GM12878 (cell line): Measurements from ENCODE around the gene NPDC1. TPM values are rescaled to one million over a fixed set of nuclear protein-coding genes. Genes with fewer than 3 reads are reported as not detected.

Source experiments
- ATAC-seq: fragments of 200-7000 bp; cut with Tn5 transposase; 3 replicates; pipeline ENCODE4 v1.9.1; 2020; ENCODE audit warnings: mild to moderate bottlenecking, moderate library complexity
- BruUV-seq: library from RNA; stranded (reverse); fragments of 400-500 nt; replicated peaks from 2 replicates; lab custom pipeline; 2021; lab: Mats Ljungman, UMichigan
- CTCF ChIA-PET: fragments of 300-600 bp; sonication (Branson Sonifier 250); formaldehyde crosslinking; extraction: SDS; loops from one replicate; lab custom pipeline; 2021; ENCODE audit warnings: inconsistent platforms; lab: Yijun Ruan, JAX
- POLR2A ChIA-PET: fragments of 350-600 bp; formaldehyde crosslinking; extraction: SDS; loops from one replicate; lab custom pipeline; 2021; ENCODE audit warnings: inconsistent platforms; lab: Charles Lee
- RAD21 ChIA-PET: fragments of 300-600 bp; sonication (Branson Sonifier 250); formaldehyde crosslinking; loops from one replicate; lab custom pipeline; 2023; ENCODE audit warnings: antibody characterized with exemption; ENCODE audit not compliant: unreplicated experiment; lab: Charles Lee
- SMC1A ChIA-PET: fragments of 300-600 bp; sonication (Branson Sonifier 250); formaldehyde crosslinking; loops from one replicate; lab custom pipeline; 2023; ENCODE audit not compliant: unreplicated experiment, uncharacterized antibody; lab: Charles Lee
- DNase-seq: peaks from one replicate; pipeline ENCODE4 v3.0.0-alpha.2; 2011; ENCODE audit warnings: low read depth, low spot score
- FAIRE-seq: peaks from 3 replicates; lab custom pipeline; 2011; peaks lifted over from hg19 to GRCh38; lab: Jason Lieb, UNC
- H2AFZ ChIP-seq: 2 replicates; pipeline ENCODE4 v1.6.0; 2011; ENCODE audit warnings: low read depth, low read length, control low read depth; ENCODE audit not compliant: control insufficient read depth
- H3K27ac ChIP-seq: 2 replicates; pipeline ENCODE4 v1.5.1; 2011; ENCODE audit warnings: control low read depth; ENCODE audit not compliant: control insufficient read depth, insufficient read depth
- H3K27me3 ChIP-seq, 2 experiments: replicated peaks in 1 of 2; 2 replicates each; pipeline versions ENCODE4 v1.6.0 to v1.6.1; 2011; ENCODE audit warnings: low read length in 1 of 2; ENCODE audit not compliant: control insufficient read depth in 2 of 2, insufficient read depth in 2 of 2
- H3K36me3 ChIP-seq, 2 experiments: 2 replicates each; pipeline ENCODE4 v1.5.1; 2011; ENCODE audit warnings: low read length in 1 of 2; ENCODE audit not compliant: control insufficient read depth in 2 of 2, insufficient read depth in 2 of 2
- H3K4me1 ChIP-seq: 2 replicates; pipeline ENCODE4 v1.6.1; 2011; ENCODE audit warnings: mild to moderate bottlenecking, low read length, moderate library complexity, mixed read lengths; ENCODE audit not compliant: control insufficient read depth, insufficient read depth
- H3K4me2 ChIP-seq: 2 replicates; pipeline ENCODE4 v1.6.0; 2011; ENCODE audit warnings: control low read depth; ENCODE audit not compliant: control insufficient read depth, insufficient read depth
- H3K4me3 ChIP-seq: fragments of 200-600 bp; sonication (generic); 2 replicates; pipeline ENCODE4 v1.5.1; 2016
- H3K79me2 ChIP-seq: 2 replicates; pipeline ENCODE4 v1.6.0; 2011; ENCODE audit warnings: low read length; ENCODE audit not compliant: control insufficient read depth, insufficient read depth
- H3K9ac ChIP-seq: 2 replicates; pipeline ENCODE4 v1.8.0; 2011; ENCODE audit warnings: low read length, control low read depth, mixed read lengths; ENCODE audit not compliant: control insufficient read depth, insufficient read depth
- H3K9me3 ChIP-seq: replicated peaks from 3 replicates; pipeline ENCODE4 v1.5.1; 2011; ENCODE audit warnings: mild to moderate bottlenecking, low read length; ENCODE audit not compliant: control insufficient read depth, insufficient read depth
- H4K20me1 ChIP-seq: 2 replicates; pipeline ENCODE4 v1.6.0; 2011; ENCODE audit not compliant: control insufficient read depth, insufficient read depth
- CREM ChIP-seq: IDR thresholded peaks from 2 replicates; pipeline ENCODE4 v1.6.1; 2014; ENCODE audit warnings: antibody characterized with exemption, low read depth
- ESRRA ChIP-seq: IDR thresholded peaks from 2 replicates; pipeline ENCODE4 v1.6.1; 2012; ENCODE audit warnings: mild to moderate bottlenecking, low read length, improper control_type of control experiment
- NFYB ChIP-seq: IDR thresholded peaks from 2 replicates; pipeline ENCODE4 v1.6.1; 2011; ENCODE audit warnings: low read depth, mild to moderate bottlenecking, low read length, improper control_type of control experiment, moderate library complexity; ENCODE audit not compliant: insufficient read depth
- TAF1 ChIP-seq: IDR thresholded peaks from 2 replicates; pipeline ENCODE4 v1.6.1; 2011; ENCODE audit warnings: mild to moderate bottlenecking, low read depth, low read length, borderline replicate concordance
- ZNF217 ChIP-seq: fragments of 450-650 bp; IDR thresholded peaks from 2 replicates; pipeline ENCODE4 v1.6.1; 2017; ENCODE audit warnings: antibody characterized with exemption, mild to moderate bottlenecking
- ZSCAN29 ChIP-seq: fragments of 450-650 bp; IDR thresholded peaks from 2 replicates; pipeline ENCODE4 v1.6.1; 2017; ENCODE audit warnings: mild to moderate bottlenecking, moderate library complexity
- WGBS: methylation state at CpG from one replicate; pipeline ENCODE4 v1.1.6; 2016; ENCODE audit warnings: low lambda C conversion rate; ENCODE audit not compliant: insufficient replicate concordance, insufficient coverage; ENCODE audit errors: missing lambda C conversion rate; 5-methylcytosine and 5-hydroxymethylcytosine counted together
- in situ Hi-C: fragments of 300-500 bp; cut with MboI; formaldehyde crosslinking; loops from 9 replicates; pipeline ENCODE4 v1.14.3; 2018; ENCODE audit warnings: mixed read lengths
- intact Hi-C: fragments of 100-400 bp; cut with micrococcal nuclease; formaldehyde crosslinking; loops from one replicate; pipeline ENCODE4 v1.14.2; 2022; ENCODE audit not compliant: unreplicated experiment
- polyA plus RNA-seq, 11 experiments: library from polyadenylated mRNA; depleted of rRNA in 4 of 11; unstranded in 6 of 11; stranded (reverse) in 5 of 11; fragments of >200 nt; fragmentation: Nextera tagmentation in 4 of 11; fragmentation: Illumina TruSeq in 1 of 11; extraction: Ambion mirVana in 4 of 11; extraction: Trizol in 1 of 11; gene quantifications; 1 replicate in 1 of 11; 2 replicates in 10 of 11; pipeline versions ENCODE4 v1.2.1 to v1.2.3, GENCODE V29; 2011 to 2016; ENCODE audit warnings: inconsistent platforms in 2 of 11, missing spikeins in 2 of 11, low read depth in 1 of 11
- total RNA-seq, 4 experiments: library from RNA; depleted of rRNA in 3 of 4; stranded (reverse); fragments of >200 nt in 3 of 4; fragmentation: Illumina TruSeq in 1 of 4; extraction: Trizol in 1 of 4; gene quantifications; 2 replicates each; pipeline versions ENCODE4 v1.2.1 to v1.2.3, GENCODE V29; 2013 to 2021
- TF ChIP-seq, protein P1 (sequence below): fragments of 450-650 bp; IDR thresholded peaks from 2 replicates; pipeline ENCODE4 v1.6.1; 2018; ENCODE audit warnings: borderline replicate concordance, mild to moderate bottlenecking; ENCODE audit not compliant: partially characterized antibody
- TF ChIP-seq, protein P2 (sequence below): fragments of 450-650 bp; conservative IDR thresholded peaks from 2 replicates; pipeline ENCODE4 v1.6.1; 2017; ENCODE audit warnings: mild to moderate bottlenecking, moderate library complexity
- TF ChIP-seq, protein P3 (sequence below): IDR thresholded peaks from 2 replicates; pipeline ENCODE4 v1.6.1; 2012; ENCODE audit warnings: low read depth, low read length, improper control_type of control experiment
- TF ChIP-seq, protein P4 (sequence below): IDR thresholded peaks from 2 replicates; pipeline ENCODE4 v1.6.1; 2011; ENCODE audit warnings: borderline replicate concordance, low read depth, mild to moderate bottlenecking, moderate library complexity, low read length; ENCODE audit not compliant: insufficient read depth, poor library complexity, severe bottlenecking
- TF ChIP-seq, protein P5 (sequence below): fragments of 150-350 bp; IDR thresholded peaks from 2 replicates; pipeline ENCODE4 v1.6.1; 2014; ENCODE audit warnings: mild to moderate bottlenecking, low read depth, low read length
- TF ChIP-seq, protein P6 (sequence below): fragments of 450-650 bp; IDR thresholded peaks from 2 replicates; pipeline ENCODE4 v1.6.1; 2016; ENCODE audit warnings: mild to moderate bottlenecking

NPDC1 gene
- total and polyA plus RNA-seq, 10 of the 15 experiments (the other 5 are each of a cell fraction or from before 2014, with no cell fraction given), result 0.04 to 1.7 (median 0.77) TPM; not detected in 2

DNA sequence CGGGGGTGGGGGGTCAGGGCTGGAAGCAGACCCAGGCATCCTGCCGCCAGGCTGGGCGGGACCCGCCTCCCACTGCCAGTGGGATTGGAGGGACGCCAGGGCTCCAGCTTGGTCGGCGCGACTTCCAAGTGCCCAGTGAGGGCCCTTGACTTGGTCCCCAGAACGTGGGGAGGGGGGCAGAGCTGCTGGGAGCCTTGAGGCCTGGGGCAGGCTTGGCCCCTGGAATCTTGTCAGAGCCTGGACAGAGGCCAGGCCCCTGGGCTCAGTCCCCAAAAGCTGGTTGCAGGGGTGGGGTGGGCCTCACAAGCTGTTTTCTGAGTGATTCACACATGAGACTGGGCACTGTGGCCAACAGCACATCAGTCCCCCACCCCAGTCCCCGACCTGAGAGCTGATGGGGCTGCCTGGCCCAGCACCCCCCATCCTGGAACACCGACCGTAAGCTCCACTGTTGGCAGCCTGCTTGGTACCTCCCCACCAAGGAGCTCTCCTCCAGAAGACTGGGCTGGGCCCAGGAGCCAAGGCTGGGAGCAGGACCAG is 50.1 kb downstream of the NPDC1 start:
- Histone ChIP-seq H3K4me2 (peak overlapping the region; percentile 17; the same call in 1 of the 2 replicates), H2AFZ (no peak overlapping the region), H3K4me1 (peaks cover 45% of the 10 kb centered on the region), H3K27ac (no peak overlapping the region), H4K20me1 (no peaks in the 10 kb centered on the region), H3K9ac (no peak overlapping the region), H3K4me3 (no peak overlapping the region), H3K79me2 (no peaks in the 10 kb centered on the region; the same call in 1 of the 2 replicates), H3K9me3 (no peaks in the 10 kb centered on the region; the same call in 2 of the 3 replicates), H3K36me3 (no peaks in the 10 kb centered on the region), H3K27me3 (peaks cover 2 to 6% of the 10 kb centered on the region in 2 experiments; a peak in 3 of 4 replicates)
- SMC1A ChIA-PET, result interaction anchor here (1.0 kb wide), 1 partner anchor 39 kb away, joined by 3 read pairs; no protein-coding TSS in a partner anchor
- in situ Hi-C loops, result no loop called here
- no peak for ATAC-seq
- WGBS, result 71% methylated on average over 8 of the region's 12 CpGs
- CTCF ChIA-PET, result interaction anchor here (0.6 to 2.1 kb wide), 6 partner anchors 8 to 116 kb away, joined by 3 to 9 read pairs (median 6); no protein-coding TSS in a partner anchor
- RAD21 ChIA-PET, result interaction anchor here (0.5 to 1.4 kb wide), 3 partner anchors 48 to 694 kb away, joined by 3 to 8 read pairs (median 5); no protein-coding TSS in a partner anchor
- no peak for FAIRE-seq
- intact Hi-C loops, result no loop called here
- no peak for DNase-seq
- POLR2A ChIA-PET, result interaction anchor here (0.5 to 0.9 kb wide), 3 partner anchors 31 to 296 kb away, joined by 3 to 4 read pairs (median 3); no protein-coding TSS in a partner anchor
- no TSS peak for BruUV-seq
- TF ChIP-seq TAF1, result no peak
- TF ChIP-seq ESRRA, result no peak
- TF ChIP-seq NFYB, result no peak
- TF ChIP-seq, protein P1, sequence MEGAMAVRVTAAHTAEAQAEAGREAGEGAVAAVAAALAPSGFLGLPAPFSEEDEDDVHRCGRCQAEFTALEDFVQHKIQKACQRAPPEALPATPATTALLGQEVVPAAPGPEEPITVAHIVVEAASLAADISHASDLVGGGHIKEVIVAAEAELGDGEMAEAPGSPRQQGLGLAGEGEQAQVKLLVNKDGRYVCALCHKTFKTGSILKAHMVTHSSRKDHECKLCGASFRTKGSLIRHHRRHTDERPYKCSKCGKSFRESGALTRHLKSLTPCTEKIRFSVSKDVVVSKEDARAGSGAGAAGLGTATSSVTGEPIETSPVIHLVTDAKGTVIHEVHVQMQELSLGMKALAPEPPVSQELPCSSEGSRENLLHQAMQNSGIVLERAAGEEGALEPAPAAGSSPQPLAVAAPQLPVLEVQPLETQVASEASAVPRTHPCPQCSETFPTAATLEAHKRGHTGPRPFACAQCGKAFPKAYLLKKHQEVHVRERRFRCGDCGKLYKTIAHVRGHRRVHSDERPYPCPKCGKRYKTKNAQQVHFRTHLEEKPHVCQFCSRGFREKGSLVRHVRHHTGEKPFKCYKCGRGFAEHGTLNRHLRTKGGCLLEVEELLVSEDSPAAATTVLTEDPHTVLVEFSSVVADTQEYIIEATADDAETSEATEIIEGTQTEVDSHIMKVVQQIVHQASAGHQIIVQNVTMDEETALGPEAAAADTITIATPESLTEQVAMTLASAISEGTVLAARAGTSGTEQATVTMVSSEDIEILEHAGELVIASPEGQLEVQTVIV, result no peak
- TF ChIP-seq, protein P2, sequence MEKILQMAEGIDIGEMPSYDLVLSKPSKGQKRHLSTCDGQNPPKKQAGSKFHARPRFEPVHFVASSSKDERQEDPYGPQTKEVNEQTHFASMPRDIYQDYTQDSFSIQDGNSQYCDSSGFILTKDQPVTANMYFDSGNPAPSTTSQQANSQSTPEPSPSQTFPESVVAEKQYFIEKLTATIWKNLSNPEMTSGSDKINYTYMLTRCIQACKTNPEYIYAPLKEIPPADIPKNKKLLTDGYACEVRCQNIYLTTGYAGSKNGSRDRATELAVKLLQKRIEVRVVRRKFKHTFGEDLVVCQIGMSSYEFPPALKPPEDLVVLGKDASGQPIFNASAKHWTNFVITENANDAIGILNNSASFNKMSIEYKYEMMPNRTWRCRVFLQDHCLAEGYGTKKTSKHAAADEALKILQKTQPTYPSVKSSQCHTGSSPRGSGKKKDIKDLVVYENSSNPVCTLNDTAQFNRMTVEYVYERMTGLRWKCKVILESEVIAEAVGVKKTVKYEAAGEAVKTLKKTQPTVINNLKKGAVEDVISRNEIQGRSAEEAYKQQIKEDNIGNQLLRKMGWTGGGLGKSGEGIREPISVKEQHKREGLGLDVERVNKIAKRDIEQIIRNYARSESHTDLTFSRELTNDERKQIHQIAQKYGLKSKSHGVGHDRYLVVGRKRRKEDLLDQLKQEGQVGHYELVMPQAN, result no peak
- TF ChIP-seq, protein P3, sequence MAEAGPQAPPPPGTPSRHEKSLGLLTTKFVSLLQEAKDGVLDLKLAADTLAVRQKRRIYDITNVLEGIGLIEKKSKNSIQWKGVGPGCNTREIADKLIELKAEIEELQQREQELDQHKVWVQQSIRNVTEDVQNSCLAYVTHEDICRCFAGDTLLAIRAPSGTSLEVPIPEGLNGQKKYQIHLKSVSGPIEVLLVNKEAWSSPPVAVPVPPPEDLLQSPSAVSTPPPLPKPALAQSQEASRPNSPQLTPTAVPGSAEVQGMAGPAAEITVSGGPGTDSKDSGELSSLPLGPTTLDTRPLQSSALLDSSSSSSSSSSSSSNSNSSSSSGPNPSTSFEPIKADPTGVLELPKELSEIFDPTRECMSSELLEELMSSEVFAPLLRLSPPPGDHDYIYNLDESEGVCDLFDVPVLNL, result no peak
- no peak for TF ChIP-seq CREM
- TF ChIP-seq, protein P4, sequence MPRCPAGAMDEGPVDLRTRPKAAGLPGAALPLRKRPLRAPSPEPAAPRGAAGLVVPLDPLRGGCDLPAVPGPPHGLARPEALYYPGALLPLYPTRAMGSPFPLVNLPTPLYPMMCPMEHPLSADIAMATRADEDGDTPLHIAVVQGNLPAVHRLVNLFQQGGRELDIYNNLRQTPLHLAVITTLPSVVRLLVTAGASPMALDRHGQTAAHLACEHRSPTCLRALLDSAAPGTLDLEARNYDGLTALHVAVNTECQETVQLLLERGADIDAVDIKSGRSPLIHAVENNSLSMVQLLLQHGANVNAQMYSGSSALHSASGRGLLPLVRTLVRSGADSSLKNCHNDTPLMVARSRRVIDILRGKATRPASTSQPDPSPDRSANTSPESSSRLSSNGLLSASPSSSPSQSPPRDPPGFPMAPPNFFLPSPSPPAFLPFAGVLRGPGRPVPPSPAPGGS, result no peak
- TF ChIP-seq ZSCAN29, result no peak
- TF ChIP-seq, protein P5, sequence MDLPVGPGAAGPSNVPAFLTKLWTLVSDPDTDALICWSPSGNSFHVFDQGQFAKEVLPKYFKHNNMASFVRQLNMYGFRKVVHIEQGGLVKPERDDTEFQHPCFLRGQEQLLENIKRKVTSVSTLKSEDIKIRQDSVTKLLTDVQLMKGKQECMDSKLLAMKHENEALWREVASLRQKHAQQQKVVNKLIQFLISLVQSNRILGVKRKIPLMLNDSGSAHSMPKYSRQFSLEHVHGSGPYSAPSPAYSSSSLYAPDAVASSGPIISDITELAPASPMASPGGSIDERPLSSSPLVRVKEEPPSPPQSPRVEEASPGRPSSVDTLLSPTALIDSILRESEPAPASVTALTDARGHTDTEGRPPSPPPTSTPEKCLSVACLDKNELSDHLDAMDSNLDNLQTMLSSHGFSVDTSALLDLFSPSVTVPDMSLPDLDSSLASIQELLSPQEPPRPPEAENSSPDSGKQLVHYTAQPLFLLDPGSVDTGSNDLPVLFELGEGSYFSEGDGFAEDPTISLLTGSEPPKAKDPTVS, result no peak
- TF ChIP-seq, protein P6, sequence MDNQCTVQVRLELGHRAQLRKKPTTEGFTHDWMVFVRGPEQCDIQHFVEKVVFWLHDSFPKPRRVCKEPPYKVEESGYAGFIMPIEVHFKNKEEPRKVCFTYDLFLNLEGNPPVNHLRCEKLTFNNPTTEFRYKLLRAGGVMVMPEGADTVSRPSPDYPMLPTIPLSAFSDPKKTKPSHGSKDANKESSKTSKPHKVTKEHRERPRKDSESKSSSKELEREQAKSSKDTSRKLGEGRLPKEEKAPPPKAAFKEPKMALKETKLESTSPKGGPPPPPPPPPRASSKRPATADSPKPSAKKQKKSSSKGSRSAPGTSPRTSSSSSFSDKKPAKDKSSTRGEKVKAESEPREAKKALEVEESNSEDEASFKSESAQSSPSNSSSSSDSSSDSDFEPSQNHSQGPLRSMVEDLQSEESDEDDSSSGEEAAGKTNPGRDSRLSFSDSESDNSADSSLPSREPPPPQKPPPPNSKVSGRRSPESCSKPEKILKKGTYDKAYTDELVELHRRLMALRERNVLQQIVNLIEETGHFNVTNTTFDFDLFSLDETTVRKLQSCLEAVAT, result no peak
- TF ChIP-seq ZNF217, result no peak
